Smooth muscle cell (in vitro differentiated cells): ENCODE data around the gene CEP83. TPM values are rescaled to one million over a fixed set of nuclear protein-coding genes. Genes with fewer than 3 reads are reported as not detected.

ENCODE experiments used
- DNase-seq: peaks from one replicate; lab custom pipeline; 2025; ENCODE audit not compliant: unreplicated experiment; lab: John Stamatoyannopoulos, UW
- H2AFZ ChIP-seq: fragments of 200-600 bp; sonication (generic); 2 replicates; pipeline ENCODE4 v1.6.0; 2016; ENCODE audit warnings: antibody characterized with exemption, low read depth, mild to moderate bottlenecking
- H3F3A ChIP-seq: fragments of 200-600 bp; sonication (generic); 2 replicates; pipeline ENCODE4 v1.6.0; 2017; ENCODE audit warnings: antibody characterized with exemption, low read depth
- H3K27ac ChIP-seq: fragments of 200-600 bp; sonication (generic); 2 replicates; pipeline ENCODE4 v1.5.1; 2016; ENCODE audit warnings: low read depth, mild to moderate bottlenecking
- H3K27me3 ChIP-seq: fragments of 200-600 bp; sonication (generic); 2 replicates; pipeline ENCODE4 v1.6.1; 2016; ENCODE audit warnings: low read depth, mild to moderate bottlenecking
- H3K36me3 ChIP-seq: fragments of 200-600 bp; sonication (generic); 2 replicates; pipeline ENCODE4 v1.5.1; 2016; ENCODE audit warnings: low read depth
- H3K4me1 ChIP-seq: fragments of 200-600 bp; sonication (generic); 2 replicates; pipeline ENCODE4 v1.5.1; 2016; ENCODE audit warnings: low read depth
- H3K4me2 ChIP-seq: fragments of 200-600 bp; sonication (generic); 2 replicates; pipeline ENCODE4 v1.6.0; 2016; ENCODE audit warnings: mild to moderate bottlenecking
- H3K4me3 ChIP-seq: fragments of 200-600 bp; sonication (generic); 2 replicates; pipeline ENCODE4 v1.5.1; 2016; ENCODE audit warnings: mild to moderate bottlenecking
- H3K79me2 ChIP-seq: fragments of 200-600 bp; sonication (generic); 2 replicates; pipeline ENCODE4 v1.6.0; 2016; ENCODE audit warnings: low read depth, mild to moderate bottlenecking
- H3K9ac ChIP-seq: fragments of 200-600 bp; sonication (generic); 2 replicates; pipeline ENCODE4 v1.6.0; 2016; ENCODE audit warnings: low read depth
- H3K9me3 ChIP-seq: fragments of 200-600 bp; sonication (generic); replicated peaks from 2 replicates; pipeline ENCODE4 v1.5.1; 2016; ENCODE audit warnings: low read depth
- H4K20me1 ChIP-seq: fragments of 200-600 bp; sonication (generic); 2 replicates; pipeline ENCODE4 v1.6.0; 2016; ENCODE audit warnings: low read depth
- WGBS: methylation state at CpG from one replicate; pipeline ENCODE4 v1.1.7; 2016; ENCODE audit warnings: low lambda C conversion rate; 5-methylcytosine and 5-hydroxymethylcytosine counted together
- polyA plus RNA-seq: library from polyadenylated mRNA; unstranded; fragments of >200 nt; fragmentation: Nextera tagmentation; extraction: Ambion mirVana; gene quantifications from 2 replicates; pipeline ENCODE4 v1.2.1, GENCODE V29; 2016
- total RNA-seq: library from RNA; depleted of rRNA; stranded (reverse); fragments of >200 nt; gene quantifications from 2 replicates; pipeline ENCODE4 v1.2.3, GENCODE V29; 2014
- TF ChIP-seq, protein P1 (sequence below): fragments of 200-600 bp; sonication (generic); IDR thresholded peaks from 2 replicates; pipeline ENCODE4 v1.5.1; 2017; ENCODE audit warnings: borderline replicate concordance, mild to moderate bottlenecking, antibody characterized with exemption; ENCODE audit not compliant: insufficient read depth, poor library complexity, severe bottlenecking

Gene CEP83
- total and polyA plus RNA-seq, 2 experiments from 2014 or later = 2.8 to 30.3 TPM

DNA sequence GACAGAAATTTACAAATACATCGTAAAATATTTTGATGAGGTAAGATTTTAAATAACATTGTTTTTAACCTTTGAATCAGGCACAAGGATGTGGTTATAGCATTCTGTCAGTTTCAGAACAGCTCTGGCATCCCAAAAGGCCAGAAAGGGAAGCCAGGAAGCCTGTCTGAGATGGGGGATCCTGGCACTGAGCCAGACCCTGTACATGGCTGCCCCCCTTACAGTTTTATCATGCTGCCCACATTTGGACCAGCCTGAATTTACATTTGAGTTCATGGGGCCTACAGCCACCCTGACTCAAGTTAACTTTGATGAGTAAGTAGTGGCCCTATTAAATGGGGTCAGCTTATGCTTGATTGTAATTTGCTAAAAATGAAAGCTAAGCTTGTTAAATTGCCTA lies 155.7 kb downstream of the CEP83 start:
- Histone ChIP-seq H4K20me1 (no peaks in the 10 kb centered on the region), H3F3A (no peaks in the 10 kb centered on the region), H3K9me3 (no peaks in the 10 kb centered on the region), H3K4me1 (peaks cover 10% of the 10 kb centered on the region), H3K4me2 (peak overlapping the region; percentile 1), H3K27me3 (no peaks in the 10 kb centered on the region), H2AFZ (no peak overlapping the region), H3K4me3 (no peak overlapping the region), H3K9ac (no peak overlapping the region), H3K36me3 (peaks cover 6% of the 10 kb centered on the region), H3K79me2 (no peaks in the 10 kb centered on the region), H3K27ac (no peak overlapping the region)
- DNase-seq = no peak
- TF ChIP-seq, protein P1, sequence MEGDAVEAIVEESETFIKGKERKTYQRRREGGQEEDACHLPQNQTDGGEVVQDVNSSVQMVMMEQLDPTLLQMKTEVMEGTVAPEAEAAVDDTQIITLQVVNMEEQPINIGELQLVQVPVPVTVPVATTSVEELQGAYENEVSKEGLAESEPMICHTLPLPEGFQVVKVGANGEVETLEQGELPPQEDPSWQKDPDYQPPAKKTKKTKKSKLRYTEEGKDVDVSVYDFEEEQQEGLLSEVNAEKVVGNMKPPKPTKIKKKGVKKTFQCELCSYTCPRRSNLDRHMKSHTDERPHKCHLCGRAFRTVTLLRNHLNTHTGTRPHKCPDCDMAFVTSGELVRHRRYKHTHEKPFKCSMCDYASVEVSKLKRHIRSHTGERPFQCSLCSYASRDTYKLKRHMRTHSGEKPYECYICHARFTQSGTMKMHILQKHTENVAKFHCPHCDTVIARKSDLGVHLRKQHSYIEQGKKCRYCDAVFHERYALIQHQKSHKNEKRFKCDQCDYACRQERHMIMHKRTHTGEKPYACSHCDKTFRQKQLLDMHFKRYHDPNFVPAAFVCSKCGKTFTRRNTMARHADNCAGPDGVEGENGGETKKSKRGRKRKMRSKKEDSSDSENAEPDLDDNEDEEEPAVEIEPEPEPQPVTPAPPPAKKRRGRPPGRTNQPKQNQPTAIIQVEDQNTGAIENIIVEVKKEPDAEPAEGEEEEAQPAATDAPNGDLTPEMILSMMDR = no peak
- 97% methylated on average over 1 of the region's 1 CpG for WGBS

GRCh38 chr12:94299846-94300245 lies 159.8 kb downstream of the CEP83 start:
- H3K9me3 ChIP-seq = no peaks in the 10 kb centered on the region
- no peaks in the 10 kb centered on the region for H3F3A ChIP-seq
- no peaks in the 10 kb centered on the region for H3K27me3 ChIP-seq
- no peak overlapping the region for H2AFZ ChIP-seq
- H3K9ac ChIP-seq = no peak overlapping the region
- peaks cover 11% of the 10 kb centered on the region for H3K4me1 ChIP-seq
- H3K79me2 ChIP-seq = no peaks in the 10 kb centered on the region
- 93% methylated on average over 1 of the region's 1 CpG for WGBS
- TF ChIP-seq, protein P1 = no peak
- no peak overlapping the region for H3K27ac ChIP-seq
- DNase-seq = no peak
- H3K36me3 ChIP-seq = no peaks in the 10 kb centered on the region
- H4K20me1 ChIP-seq = no peaks in the 10 kb centered on the region
- H3K4me2 ChIP-seq = no peak overlapping the region
- no peak overlapping the region for H3K4me3 ChIP-seq

- Histone ChIP-seq H3K9ac (no peak overlapping the region), H3K4me3 (no peak overlapping the region), H2AFZ (no peak overlapping the region), H3K9me3 (no peaks in the 10 kb centered on the region), H3K4me1 (peaks cover 5% of the 10 kb centered on the region), H3K36me3 (no peaks in the 10 kb centered on the region), H3K27me3 (peaks cover 8% of the 10 kb centered on the region), H3F3A (no peaks in the 10 kb centered on the region), H3K27ac (no peak overlapping the region), H4K20me1 (no peaks in the 10 kb centered on the region), H3K4me2 (peak overlapping the region; percentile 51), H3K79me2 (no peaks in the 10 kb centered on the region)
- WGBS = 8% methylated on average over 2 of the region's 2 CpGs
- TF ChIP-seq, protein P1 = no peak
- no peak for DNase-seq
Measured at GRCh38 chr12:94297876-94298505, 161.7 kb downstream of the CEP83 start.

DNA sequence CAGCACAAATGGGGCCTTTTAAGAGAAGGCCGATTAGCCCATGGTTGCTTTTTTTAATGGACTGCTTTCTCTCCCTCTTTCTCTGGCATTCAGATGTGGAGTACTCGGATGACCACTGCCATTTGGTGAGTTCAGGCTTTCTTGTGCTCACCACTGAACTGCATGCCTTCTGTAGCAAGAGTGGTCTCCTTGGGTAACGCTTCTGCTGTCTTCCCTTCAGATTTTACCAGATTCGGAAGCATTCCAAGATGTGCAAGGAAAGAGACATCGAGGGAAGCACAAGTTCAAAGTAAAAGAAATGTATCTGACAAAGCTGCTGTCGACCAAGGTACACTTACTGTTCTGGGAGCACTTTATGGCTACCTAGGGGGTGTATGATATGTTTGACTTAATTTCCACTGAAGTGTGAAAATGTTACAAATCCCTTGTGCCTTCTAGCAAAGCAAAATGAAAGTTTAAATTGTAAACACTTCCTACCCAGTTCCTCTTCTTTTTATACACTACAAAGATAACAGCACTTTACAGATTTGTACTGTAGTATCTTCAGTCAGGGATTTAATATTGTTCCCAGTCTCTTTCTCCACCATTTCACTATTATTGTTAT lies 162.5 kb downstream of the CEP83 start:
- Histone ChIP-seq H3K4me2 (peak overlapping the region; percentile 51), H3K79me2 (no peaks in the 10 kb centered on the region), H3K36me3 (no peaks in the 10 kb centered on the region), H3K9ac (no peak overlapping the region), H3K27me3 (peaks cover 8% of the 10 kb centered on the region), H3K27ac (no peak overlapping the region), H4K20me1 (no peaks in the 10 kb centered on the region), H3K4me1 (peaks cover 5% of the 10 kb centered on the region), H3K9me3 (no peaks in the 10 kb centered on the region), H2AFZ (no peak overlapping the region), H3F3A (no peaks in the 10 kb centered on the region), H3K4me3 (no peak overlapping the region)
- no peak for DNase-seq
- WGBS = 91% methylated on average over 6 of the region's 6 CpGs
- TF ChIP-seq, protein P1 = no peak
